Activated T-helper 1 cell treated with anti-CD3 and anti-CD28 coated beads, Interleukin-12 subunit alpha, Interleukin-12 subunit beta, Interleukin-2, Interleukin-4 antibody, amounts not matched to agents 30 ng/mL and 10 ng/mL and 1 ng/mL, durations not matched to agents 14 hours and 24 hours and 36 hours (primary cell): ENCODE results near the gene CASK. TPM values are rescaled to one million over a fixed set of nuclear protein-coding genes. Genes with fewer than 3 reads are reported as not detected.

ENCODE experiments used
- DNase-seq: peaks from one replicate; pipeline ENCODE4 v3.0.0; 2021; ENCODE audit warnings: low spot score
- H3K27ac Mint-ChIP-seq: one replicate; pipeline ENCODE4 v1.8.0; 2021; ENCODE audit warnings: mild to moderate bottlenecking, mixed read lengths
- H3K27me3 Mint-ChIP-seq: one replicate; pipeline ENCODE4 v1.8.0; 2022; ENCODE audit warnings: mild to moderate bottlenecking, moderate library complexity, mixed read lengths; ENCODE audit not compliant: insufficient read depth
- H3K36me3 Mint-ChIP-seq: one replicate; pipeline ENCODE4 v1.8.0; 2021; ENCODE audit warnings: low read depth, mixed read lengths
- H3K4me1 Mint-ChIP-seq: one replicate; pipeline ENCODE4 v1.8.0; 2021; ENCODE audit warnings: low read depth, mixed read lengths
- H3K4me3 Mint-ChIP-seq: one replicate; pipeline ENCODE4 v1.8.0; 2021; ENCODE audit warnings: mild to moderate bottlenecking, moderate library complexity, mixed read lengths
- H3K9me3 Mint-ChIP-seq: one replicate; pipeline ENCODE4 v1.8.0; 2021; ENCODE audit warnings: mixed read lengths
- intact Hi-C: fragments of 100-400 bp; cut with micrococcal nuclease; formaldehyde crosslinking; loops from one replicate; pipeline ENCODE4 v1.15.1; 2024
- total RNA-seq: library from RNA; stranded (reverse); gene quantifications from 2 replicates; pipeline ENCODE4 v1.2.3, GENCODE V29; 2022

The CASK gene
- total RNA-seq, 1 donor from 2014 or later = 30.5 TPM

DNA sequence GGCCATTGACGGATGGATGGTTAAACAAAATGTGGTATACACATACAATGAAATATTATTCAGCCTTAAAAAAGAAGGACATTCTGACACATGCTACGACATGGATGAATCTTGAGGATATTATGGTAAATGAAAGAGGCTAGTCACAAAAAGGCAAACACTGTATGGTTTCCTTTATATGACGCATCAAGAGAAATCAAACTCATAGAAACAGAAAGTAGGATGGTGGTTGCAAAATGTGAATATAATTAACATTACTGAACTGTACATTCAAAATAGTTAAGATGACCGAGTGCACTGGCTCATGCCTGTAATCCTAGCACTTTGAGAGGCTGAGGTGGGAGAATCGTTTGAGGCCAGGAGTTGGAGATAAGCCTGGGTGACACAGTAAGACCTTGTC, 9.5 kb upstream of the CASK start:
- Mint-ChIP-seq H3K27ac (no peak overlapping the region), H3K4me1 (peaks cover 5% of the 10 kb centered on the region), H3K9me3 (no peaks in the 10 kb centered on the region), H3K36me3 (no peaks in the 10 kb centered on the region), H3K27me3 (peaks cover 4% of the 10 kb centered on the region), H3K4me3 (no peak overlapping the region)
- intact Hi-C loops = no loop called here
- DNase-seq = no peak

DNA sequence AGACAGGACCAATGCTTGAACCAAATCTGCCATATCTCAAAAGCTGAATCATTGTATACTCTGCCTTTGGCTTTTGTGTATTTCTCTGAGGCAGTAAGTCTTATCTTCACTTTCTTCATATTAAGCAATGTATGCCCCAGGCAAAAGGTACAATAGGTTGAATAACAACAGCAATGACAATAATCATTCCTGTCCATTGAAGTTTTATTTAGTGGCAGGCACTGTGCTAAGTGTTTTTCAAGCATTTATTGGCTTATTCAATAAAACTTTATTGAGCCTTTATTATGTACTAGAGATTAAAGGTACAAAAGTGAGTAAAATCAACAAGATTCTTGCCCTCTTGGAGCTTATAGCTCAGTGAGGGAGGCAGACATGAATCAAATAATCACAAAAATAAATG, 8.2 kb upstream of the CASK start:
- intact Hi-C loops = no loop called here
- H3K9me3 Mint-ChIP-seq = no peaks in the 10 kb centered on the region
- H3K27ac Mint-ChIP-seq = no peak overlapping the region
- H3K36me3 Mint-ChIP-seq = no peaks in the 10 kb centered on the region
- H3K4me3 Mint-ChIP-seq = no peak overlapping the region
- peaks cover 8% of the 10 kb centered on the region for H3K27me3 Mint-ChIP-seq
- peaks cover 5% of the 10 kb centered on the region for H3K4me1 Mint-ChIP-seq
- DNase-seq = no peak

GRCh38 chrX:41923978-41924683, 777 bp upstream of the CASK start:
- peaks cover 6% of the 10 kb centered on the region for H3K27me3 Mint-ChIP-seq
- intact Hi-C loops = loop anchor here (2.0 to 10.0 kb wide), 8 partner anchors 168 to 1731 kb away; partner anchors contain the start of gene USP9X
- peaks cover 30% of the 10 kb centered on the region for H3K4me1 Mint-ChIP-seq

GRCh38 chrX:41922431-41923151, 763 bp downstream of the CASK start:
- Mint-ChIP-seq H3K36me3 (no peaks in the 10 kb centered on the region), H3K9me3 (no peaks in the 10 kb centered on the region), H3K27me3 (peaks cover 5% of the 10 kb centered on the region), H3K4me3 (peak overlapping the region; percentile 95), H3K27ac (peak overlapping the region; percentile 90), H3K4me1 (peaks cover 39% of the 10 kb centered on the region)
- intact Hi-C loops = loop anchor here (1.0 to 10.0 kb wide), 10 partner anchors 170 to 1732 kb away; partner anchors contain the start of gene USP9X
- DNase-seq = peak; percentile 6

More at GRCh38 chrX:41923978-41924683, 777 bp upstream of the CASK start:
- DNase-seq = no peak
- H3K4me3 Mint-ChIP-seq = peak overlapping the region; percentile 85
- no peaks in the 10 kb centered on the region for H3K9me3 Mint-ChIP-seq
- H3K27ac Mint-ChIP-seq = peak overlapping the region; percentile 58
- H3K36me3 Mint-ChIP-seq = no peaks in the 10 kb centered on the region

DNA sequence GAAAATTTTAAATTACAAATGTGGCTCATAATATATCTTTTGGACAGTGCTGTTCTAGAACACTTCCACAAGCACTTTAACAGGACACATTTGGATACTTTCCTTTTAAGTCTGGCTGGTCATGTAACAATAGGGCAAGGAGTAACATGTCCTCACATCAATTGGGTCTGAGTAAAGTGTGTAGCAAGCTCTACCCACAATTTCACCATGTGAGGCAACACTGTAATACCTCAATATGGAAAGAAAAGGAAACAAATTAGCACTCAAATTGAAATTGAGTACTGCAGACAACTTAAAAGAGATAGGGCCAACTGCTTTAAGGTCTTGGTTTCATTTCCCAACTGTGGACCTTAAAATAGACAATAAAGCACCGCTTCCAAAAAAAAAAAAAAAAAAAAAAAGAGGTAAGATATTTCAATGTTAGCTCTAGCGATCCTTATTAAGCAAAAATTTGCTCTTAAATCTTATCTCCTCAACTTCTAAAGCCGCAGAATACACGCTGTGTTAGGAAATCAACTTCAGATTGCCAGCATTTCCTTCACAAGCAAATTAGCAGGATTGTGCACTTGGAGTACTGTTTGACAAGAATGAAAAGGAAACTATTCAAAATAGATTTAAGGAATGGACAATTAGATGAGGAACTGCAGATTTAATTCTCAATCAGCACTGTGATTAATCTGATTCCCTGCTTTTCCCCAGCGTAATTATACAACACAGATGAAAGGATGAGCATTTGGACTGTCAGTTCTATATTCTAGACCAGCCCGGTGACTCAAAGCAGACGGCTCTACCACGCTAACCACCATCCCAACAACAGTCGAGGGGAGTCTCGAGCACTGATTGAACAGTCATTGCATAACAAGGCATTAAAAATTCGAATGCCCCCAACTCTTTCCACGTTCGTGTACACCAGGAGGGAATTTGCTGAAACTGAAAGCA, 1.6 kb downstream of the CASK start:
- peak; percentile 11 for DNase-seq
- H3K4me1 Mint-ChIP-seq = peaks cover 48% of the 10 kb centered on the region
- peak overlapping the region; percentile 90 for H3K27ac Mint-ChIP-seq
- intact Hi-C loops = loop anchor here (1.0 to 10.0 kb wide), 14 partner anchors 15 to 1733 kb away; partner anchors contain the start of gene USP9X
- no peaks in the 10 kb centered on the region for H3K9me3 Mint-ChIP-seq
- H3K36me3 Mint-ChIP-seq = no peaks in the 10 kb centered on the region
- H3K27me3 Mint-ChIP-seq = no peaks in the 10 kb centered on the region
- peak overlapping the region; percentile 95 for H3K4me3 Mint-ChIP-seq

DNA sequence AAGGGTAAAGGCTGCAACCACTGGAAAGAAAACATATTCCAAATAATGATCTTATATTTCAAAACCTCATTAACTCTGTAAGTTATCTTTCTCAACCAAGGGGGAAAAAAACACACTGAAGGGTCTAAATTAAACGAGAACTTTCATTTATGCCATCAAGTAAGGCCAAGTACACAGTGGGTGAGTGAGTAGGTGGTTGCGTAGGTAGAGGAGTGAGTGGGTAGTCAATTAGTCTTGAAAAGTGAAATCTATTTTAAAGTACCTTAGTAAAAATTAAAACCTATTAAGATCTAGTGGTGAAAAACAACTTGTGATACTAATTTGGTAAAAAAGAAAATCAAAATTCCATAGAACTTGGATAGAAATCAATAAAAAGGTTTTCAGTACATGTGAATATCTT, 3.5 kb downstream of the CASK start:
- Mint-ChIP-seq H3K36me3 (peaks cover 4% of the 10 kb centered on the region), H3K4me1 (peaks cover 57% of the 10 kb centered on the region), H3K9me3 (no peaks in the 10 kb centered on the region), H3K4me3 (no peak overlapping the region), H3K27ac (no peak overlapping the region), H3K27me3 (no peaks in the 10 kb centered on the region)
- no peak for DNase-seq
- intact Hi-C loops = loop anchor here (2.0 to 10.0 kb wide), 8 partner anchors 13 to 1022 kb away; partner anchors contain the start of gene USP9X

GRCh38 chrX:41917517-41917916, 5.8 kb downstream of the CASK start:
- intact Hi-C loops = no loop called here
- Mint-ChIP-seq H3K27me3 (no peaks in the 10 kb centered on the region), H3K9me3 (no peaks in the 10 kb centered on the region), H3K36me3 (peaks cover 4% of the 10 kb centered on the region), H3K4me1 (peaks cover 56% of the 10 kb centered on the region), H3K4me3 (no peak overlapping the region), H3K27ac (no peak overlapping the region)
- no peak for DNase-seq

DNA sequence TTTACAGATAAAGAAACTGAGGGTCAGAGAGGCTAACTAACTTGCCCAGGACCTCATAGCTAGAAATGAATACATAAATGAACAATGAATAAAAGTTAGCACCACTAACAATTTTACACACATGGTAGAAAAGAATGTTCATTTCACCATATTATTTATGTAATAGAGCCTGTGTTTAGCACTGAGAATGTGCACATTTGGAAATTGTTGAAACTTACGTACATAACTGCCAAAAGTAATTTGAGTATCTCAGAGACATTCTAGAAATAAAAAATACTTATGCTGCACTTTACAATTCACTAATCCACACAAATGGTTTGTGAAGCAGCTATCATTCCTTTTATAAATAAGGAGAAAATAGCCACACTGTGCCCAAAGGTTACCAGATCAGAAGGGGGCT, 9.9 kb downstream of the CASK start:
- H3K27me3 Mint-ChIP-seq = no peaks in the 10 kb centered on the region
- H3K9me3 Mint-ChIP-seq = peaks cover 4% of the 10 kb centered on the region
- H3K36me3 Mint-ChIP-seq = peaks cover 8% of the 10 kb centered on the region
- DNase-seq = no peak
- no peak overlapping the region for H3K4me3 Mint-ChIP-seq
- intact Hi-C loops = no loop called here
- no peak overlapping the region for H3K27ac Mint-ChIP-seq
- H3K4me1 Mint-ChIP-seq = peaks cover 36% of the 10 kb centered on the region

DNA sequence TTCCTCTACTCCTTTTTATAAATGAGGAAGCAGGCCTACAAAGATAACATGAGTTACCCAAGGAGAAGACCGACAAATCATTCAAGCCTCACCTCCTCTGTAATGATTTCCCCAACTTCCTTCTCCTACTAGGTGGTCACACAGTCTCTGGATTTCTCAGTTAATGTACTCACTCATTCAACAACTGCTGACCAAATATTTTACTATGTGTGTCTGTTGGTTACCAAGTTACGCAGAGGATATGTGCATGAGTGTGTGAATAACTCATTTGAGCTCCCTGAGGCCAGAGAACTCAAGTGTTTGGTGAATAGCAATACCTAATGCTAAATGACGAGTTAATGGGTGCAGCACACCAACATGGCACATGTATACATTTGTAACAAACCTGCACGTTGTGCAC, 10.4 kb downstream of the CASK start:
- H3K36me3 Mint-ChIP-seq = peaks cover 8% of the 10 kb centered on the region
- peaks cover 36% of the 10 kb centered on the region for H3K4me1 Mint-ChIP-seq
- H3K4me3 Mint-ChIP-seq = no peak overlapping the region
- H3K27ac Mint-ChIP-seq = no peak overlapping the region
- intact Hi-C loops = no loop called here
- peaks cover 4% of the 10 kb centered on the region for H3K9me3 Mint-ChIP-seq
- no peak for DNase-seq
- no peaks in the 10 kb centered on the region for H3K27me3 Mint-ChIP-seq

GRCh38 chrX:41909068-41909467, 14.3 kb downstream of the CASK start:
- Mint-ChIP-seq H3K27ac (no peak overlapping the region), H3K27me3 (no peaks in the 10 kb centered on the region), H3K4me1 (peaks cover 29% of the 10 kb centered on the region), H3K36me3 (peaks cover 10% of the 10 kb centered on the region), H3K4me3 (peak overlapping the region; percentile 7), H3K9me3 (peaks cover 10% of the 10 kb centered on the region)
- intact Hi-C loops = no loop called here
- no peak for DNase-seq

DNA sequence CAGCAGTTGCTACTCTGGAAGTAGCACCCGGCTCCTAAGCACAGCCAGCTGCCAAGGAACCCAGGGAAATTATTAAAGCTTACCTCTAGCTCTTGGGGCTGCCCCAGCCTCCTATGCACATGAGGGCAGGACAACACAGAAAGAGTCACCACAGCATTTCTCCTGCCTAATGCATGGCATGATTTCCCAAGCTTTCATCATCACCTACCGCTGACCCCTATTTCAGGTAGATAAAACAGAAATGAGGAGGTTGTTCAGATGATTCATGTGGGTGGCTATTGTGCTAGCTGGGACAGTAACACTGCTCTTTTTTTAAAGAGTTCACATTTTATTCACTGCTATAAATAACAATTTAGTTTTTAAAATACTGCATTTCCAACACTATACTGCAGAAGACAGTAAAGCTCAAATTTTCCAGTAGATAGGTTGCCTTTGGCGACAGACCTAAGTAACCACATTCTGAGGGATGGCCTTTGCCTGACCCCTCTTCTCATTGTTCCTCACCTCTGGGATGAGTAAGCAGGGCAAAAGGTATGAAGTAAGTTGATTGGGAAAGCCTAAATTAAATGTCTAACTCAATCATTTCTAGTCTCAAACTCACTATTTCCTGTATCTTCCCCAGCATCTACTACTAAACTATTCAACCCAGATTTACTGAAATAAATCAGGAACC, 16.7 kb downstream of the CASK start:
- H3K36me3 Mint-ChIP-seq = peaks cover 26% of the 10 kb centered on the region
- peak overlapping the region; percentile 12 for H3K27ac Mint-ChIP-seq
- peaks cover 34% of the 10 kb centered on the region for H3K4me1 Mint-ChIP-seq
- H3K27me3 Mint-ChIP-seq = no peaks in the 10 kb centered on the region
- intact Hi-C loops = loop anchor here (2.0 kb wide), 1 partner anchor 14 kb away; no protein-coding TSS in a partner anchor
- H3K4me3 Mint-ChIP-seq = no peak overlapping the region
- no peak for DNase-seq
- H3K9me3 Mint-ChIP-seq = peaks cover 18% of the 10 kb centered on the region

DNA sequence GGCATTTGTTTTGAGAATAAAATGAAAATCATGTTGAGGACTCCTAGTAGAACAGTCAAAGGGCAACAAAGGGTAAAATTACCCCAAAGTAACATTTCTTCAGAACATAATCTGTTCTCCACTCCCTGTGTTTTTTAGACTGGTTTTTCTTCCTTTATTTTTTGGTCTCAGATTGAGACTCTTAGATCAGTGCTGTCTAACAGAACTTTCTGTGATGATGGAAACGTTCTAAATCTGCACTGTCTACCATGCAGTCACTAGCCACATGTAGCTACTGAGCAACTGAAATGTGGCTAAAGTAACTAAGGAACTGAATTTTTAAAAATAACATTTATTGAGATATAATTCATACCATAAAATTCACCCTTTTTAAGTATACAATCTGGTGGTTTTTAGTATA, 19.8 kb downstream of the CASK start:
- peaks cover 29% of the 10 kb centered on the region for H3K36me3 Mint-ChIP-seq
- intact Hi-C loops = no loop called here
- peaks cover 22% of the 10 kb centered on the region for H3K4me1 Mint-ChIP-seq
- no peaks in the 10 kb centered on the region for H3K27me3 Mint-ChIP-seq
- H3K27ac Mint-ChIP-seq = no peak overlapping the region
- no peak for DNase-seq
- no peak overlapping the region for H3K4me3 Mint-ChIP-seq
- peaks cover 30% of the 10 kb centered on the region for H3K9me3 Mint-ChIP-seq
